ENCODE results near the gene CNP.
"Not testable (repeated sequence)": the region's sequence is repeated elsewhere in the genome, so short reads cannot be mapped to it uniquely, and the experiment has no call there.

GRCh38 chr17:41931715-41932114 lies 34.9 kb upstream of the CNP start:
- not testable (repeated sequence) for TF ChIP-seq EP300 (IDR thresholded peaks at IDR 0.05; ENCODE audit: low read depth); CTCF (IDR thresholded peaks at IDR 0.05); POLR2A (IDR thresholded peaks at IDR 0.05)
